Measurements from ENCODE around the gene ZBTB7B.

The ZBTB7B gene

DNA sequence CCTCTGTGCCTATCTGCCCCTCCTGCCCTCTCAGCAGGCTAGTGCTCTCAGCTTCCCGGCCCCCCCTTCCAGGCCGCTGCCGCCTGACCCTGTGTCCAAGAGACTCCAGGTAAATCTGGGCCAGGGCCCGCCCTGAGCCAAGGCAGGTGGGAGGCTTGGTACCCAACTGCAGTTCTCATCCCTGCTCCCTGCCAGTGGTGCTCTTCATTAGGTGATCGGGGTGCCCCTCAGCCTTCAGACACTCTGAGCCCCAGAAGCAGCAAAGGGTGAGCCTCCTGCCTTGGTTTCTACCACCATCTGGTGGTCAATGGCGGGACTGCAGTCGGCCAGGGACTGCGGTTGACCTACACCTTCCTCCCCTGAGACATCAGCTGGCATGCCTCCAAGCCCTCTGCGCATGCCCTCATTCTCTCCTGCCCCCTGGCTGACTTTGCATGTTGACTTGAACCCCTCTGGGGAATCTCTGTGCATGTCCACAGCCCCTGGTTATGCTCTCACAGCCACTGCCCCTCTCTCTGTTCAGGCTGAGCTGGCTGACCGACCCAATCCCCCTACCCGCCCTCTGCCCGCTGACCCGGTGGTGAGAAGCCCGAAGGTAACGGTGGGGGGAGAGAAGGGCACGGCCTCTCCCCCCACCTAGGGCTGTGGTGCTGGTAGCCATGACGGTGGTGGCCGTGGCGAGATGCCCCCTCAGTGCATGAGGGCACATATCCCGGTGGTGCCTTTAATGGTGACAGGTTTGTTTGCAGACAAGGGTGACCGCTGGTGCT is 59.0 kb downstream of the ZBTB7B start:
- peak; percentile 95 for DNase-seq (ENCODE audit: low read depth)

GRCh38 chr1:155062151-155062686 is 59.6 kb downstream of the ZBTB7B start:
- DNase-seq (ENCODE audit: low read depth), result no peak

- peak; percentile 68 for DNase-seq (ENCODE audit: low read depth)
These were observed 60.3 kb downstream of the ZBTB7B start for GRCh38 chr1:155062702-155063411.

DNA sequence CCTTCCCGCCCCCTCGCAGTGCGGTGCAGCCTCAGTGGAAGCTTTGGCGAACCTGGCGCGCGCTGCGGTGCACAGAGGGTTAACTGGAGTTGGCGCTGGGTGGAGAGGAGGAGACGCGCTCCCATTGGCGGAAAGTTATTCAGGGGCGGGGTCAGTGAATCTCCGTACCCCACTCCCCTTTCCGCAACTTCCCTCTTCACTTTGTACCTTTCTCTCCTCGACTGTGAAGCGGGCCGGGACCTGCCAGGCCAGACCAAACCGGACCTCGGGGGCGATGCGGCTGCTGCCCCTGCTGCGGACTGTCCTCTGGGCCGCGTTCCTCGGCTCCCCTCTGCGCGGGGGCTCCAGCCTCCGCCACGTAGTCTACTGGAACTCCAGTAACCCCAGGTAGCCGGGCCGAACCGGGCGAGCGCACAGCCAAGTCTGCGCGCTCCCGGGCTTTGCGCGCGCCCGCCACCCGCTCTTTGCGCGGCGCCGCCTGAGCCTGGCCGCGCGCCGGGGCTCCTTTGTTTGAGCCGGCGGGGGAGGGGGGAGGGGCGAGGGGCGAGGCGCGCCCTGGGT is 61.0 kb downstream of the ZBTB7B start, which contains the start of gene EFNA4:
TSS of gene EFNA4 (plus strand) at position 191 of the 561 bp plus-strand sequence. CDS start at position 275, 84 bp downstream.
- peak; percentile 70 for DNase-seq (ENCODE audit: low read depth)

DNA sequence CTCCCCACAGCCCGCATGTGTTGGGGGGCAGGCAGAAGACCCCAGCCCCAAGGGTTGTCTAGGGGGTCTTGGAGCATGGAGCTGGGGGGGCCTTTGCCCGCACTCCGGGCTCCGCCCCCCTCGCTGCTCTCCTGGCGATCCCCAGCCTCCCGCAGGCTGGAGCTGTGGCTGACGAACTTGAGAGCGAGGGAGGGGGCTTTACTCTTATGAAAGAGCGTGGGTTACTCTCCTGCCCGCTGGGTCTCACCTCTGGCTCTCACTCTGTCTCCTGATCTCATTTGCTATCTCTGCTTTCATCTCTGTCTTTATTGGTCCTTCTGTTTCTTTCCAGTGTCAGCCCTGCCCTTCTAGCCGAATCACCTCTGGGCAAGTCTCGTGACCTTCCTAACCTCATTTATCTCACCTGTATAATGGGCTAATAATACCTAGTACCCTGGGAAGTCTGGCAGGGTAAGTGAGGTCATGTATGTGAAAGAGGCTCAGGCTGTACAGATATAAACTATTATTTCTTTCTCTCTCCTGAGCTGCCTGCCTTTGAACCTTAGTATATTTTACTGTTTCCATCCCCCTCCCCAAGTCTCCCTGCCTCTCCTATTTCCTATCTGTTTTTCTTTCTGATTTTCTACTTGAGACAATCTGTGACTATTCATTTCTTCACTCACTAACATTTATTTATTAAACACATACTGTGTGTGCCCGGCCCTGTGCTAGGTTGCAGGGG is 61.7 kb downstream of the ZBTB7B start:
- no peak for DNase-seq (ENCODE audit: low read depth)

- DNase-seq (ENCODE audit: low read depth), result no peak
These were observed 62.3 kb downstream of the ZBTB7B start for GRCh38 chr1:155064832-155065429.

DNA sequence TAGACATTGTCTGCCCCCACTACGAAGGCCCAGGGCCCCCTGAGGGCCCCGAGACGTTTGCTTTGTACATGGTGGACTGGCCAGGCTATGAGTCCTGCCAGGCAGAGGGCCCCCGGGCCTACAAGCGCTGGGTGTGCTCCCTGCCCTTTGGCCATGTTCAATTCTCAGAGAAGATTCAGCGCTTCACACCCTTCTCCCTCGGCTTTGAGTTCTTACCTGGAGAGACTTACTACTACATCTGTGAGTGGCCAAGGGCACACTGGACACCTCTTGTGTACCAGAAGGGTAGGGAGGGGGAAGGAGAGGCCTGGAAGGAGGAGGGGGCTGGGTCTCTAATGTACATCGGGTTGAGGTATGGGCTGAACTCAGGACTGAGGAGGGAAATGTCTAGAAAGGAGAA is 64.2 kb downstream of the ZBTB7B start:
- no peak for DNase-seq (ENCODE audit: low read depth)
